Measurements from ENCODE around the gene VIM.

VIM gene

GRCh38 chr10:17238445-17239291 is 10.6 kb downstream of the VIM start:
- in situ Hi-C loops (cut with MboI; ENCODE audit: low pct_unique_long_range_greater_than_20kb, low sequenced_read_pairs, unreplicated experiment): no loop called here
- no peak for DNase-seq (ENCODE audit: low spot score)
- no peak for TF ChIP-seq CTCF (IDR thresholded peaks at IDR 0.05; ENCODE audit: extremely low read depth, insufficient read depth, missing control alignments)

DNA sequence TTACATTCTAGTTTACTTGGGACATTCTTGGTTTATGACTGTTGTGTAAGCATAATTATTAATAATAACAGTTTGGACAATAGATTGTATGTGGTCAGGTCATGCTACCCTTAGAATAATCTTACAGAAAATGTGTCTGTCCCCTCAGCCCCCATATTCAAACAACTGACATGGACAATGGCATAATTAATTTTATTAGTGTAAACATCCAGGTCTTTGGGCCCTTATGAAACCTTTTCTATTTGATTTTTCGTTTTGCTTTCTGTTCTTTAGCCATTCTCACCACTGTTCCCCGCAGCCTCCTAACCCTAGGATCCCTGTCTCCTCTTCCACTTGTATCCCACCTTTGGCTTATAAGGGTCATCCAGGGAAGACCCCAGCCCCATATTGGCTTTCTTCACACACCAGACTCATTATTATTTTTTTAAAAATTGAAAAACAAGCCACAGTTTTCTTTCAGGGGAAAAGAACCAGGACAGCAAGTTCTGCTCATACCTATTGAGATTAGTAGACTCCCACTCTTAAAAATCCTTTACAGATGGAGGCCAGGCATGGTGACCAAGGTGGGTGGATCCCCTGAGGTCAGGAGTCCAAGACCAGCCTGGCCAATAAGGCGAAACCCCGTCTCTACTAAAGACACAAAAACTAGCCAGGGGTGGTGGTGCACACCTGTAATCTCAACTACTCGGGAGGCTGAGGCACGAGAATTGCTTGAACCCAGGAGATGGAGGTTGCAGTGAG is 11.5 kb downstream of the VIM start:
- in situ Hi-C loops (cut with MboI; ENCODE audit: low pct_unique_long_range_greater_than_20kb, low sequenced_read_pairs, unreplicated experiment): no loop called here
- DNase-seq (ENCODE audit: low spot score): no peak
- no peak for TF ChIP-seq CTCF (IDR thresholded peaks at IDR 0.05; ENCODE audit: extremely low read depth, insufficient read depth, missing control alignments)

DNA sequence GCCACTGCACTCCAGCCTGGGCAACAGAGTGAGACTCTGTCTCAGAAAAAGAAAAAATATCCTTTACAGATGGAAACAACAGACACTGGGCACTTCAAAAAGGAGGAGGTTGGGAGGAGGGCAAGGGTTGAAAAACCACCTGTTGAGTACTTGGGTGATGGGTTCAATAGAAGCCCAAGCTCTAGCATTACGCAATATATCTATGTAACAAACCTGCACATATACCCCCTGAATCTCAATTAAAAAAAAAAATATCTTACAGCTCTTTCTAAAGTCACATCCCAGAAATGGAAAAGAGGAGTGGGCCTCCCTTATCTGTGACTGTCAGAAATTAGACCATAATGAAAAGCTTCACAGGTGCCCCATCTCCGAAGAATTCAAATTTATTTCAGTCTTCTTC is 12.1 kb downstream of the VIM start:
- no peak for DNase-seq (ENCODE audit: low spot score)
- in situ Hi-C loops (cut with MboI; ENCODE audit: low pct_unique_long_range_greater_than_20kb, low sequenced_read_pairs, unreplicated experiment): no loop called here
- TF ChIP-seq CTCF (IDR thresholded peaks at IDR 0.05; ENCODE audit: extremely low read depth, insufficient read depth, missing control alignments): no peak

DNA sequence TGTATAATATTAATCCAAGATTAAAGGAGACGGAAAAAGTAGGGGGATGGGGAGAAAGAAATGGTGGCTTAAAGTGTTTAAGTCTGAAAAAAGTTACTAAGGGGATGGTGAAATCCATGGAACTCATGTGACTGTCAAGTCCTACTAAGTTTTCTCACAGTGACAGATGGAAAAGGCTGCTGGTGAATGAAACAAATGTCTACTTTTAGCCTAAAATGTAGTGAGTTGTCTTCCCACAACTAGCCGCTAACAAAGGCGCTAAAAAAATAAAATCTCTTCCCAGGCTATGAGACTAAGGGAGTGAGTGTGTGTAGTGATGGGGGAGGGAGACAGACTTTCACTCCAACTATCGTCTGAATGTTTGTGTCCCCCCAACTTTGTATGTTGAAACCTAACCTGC is 12.6 kb downstream of the VIM start:
- DNase-seq (ENCODE audit: low spot score): no peak
- in situ Hi-C loops (cut with MboI; ENCODE audit: low pct_unique_long_range_greater_than_20kb, low sequenced_read_pairs, unreplicated experiment): no loop called here
- TF ChIP-seq CTCF (IDR thresholded peaks at IDR 0.05; ENCODE audit: extremely low read depth, insufficient read depth, missing control alignments): no peak

GRCh38 chr10:17241611-17242333 is 13.7 kb downstream of the VIM start:
- in situ Hi-C loops (cut with MboI; ENCODE audit: low pct_unique_long_range_greater_than_20kb, low sequenced_read_pairs, unreplicated experiment): no loop called here
- no peak for TF ChIP-seq CTCF (IDR thresholded peaks at IDR 0.05; ENCODE audit: extremely low read depth, insufficient read depth, missing control alignments)
- DNase-seq (ENCODE audit: low spot score): no peak

DNA sequence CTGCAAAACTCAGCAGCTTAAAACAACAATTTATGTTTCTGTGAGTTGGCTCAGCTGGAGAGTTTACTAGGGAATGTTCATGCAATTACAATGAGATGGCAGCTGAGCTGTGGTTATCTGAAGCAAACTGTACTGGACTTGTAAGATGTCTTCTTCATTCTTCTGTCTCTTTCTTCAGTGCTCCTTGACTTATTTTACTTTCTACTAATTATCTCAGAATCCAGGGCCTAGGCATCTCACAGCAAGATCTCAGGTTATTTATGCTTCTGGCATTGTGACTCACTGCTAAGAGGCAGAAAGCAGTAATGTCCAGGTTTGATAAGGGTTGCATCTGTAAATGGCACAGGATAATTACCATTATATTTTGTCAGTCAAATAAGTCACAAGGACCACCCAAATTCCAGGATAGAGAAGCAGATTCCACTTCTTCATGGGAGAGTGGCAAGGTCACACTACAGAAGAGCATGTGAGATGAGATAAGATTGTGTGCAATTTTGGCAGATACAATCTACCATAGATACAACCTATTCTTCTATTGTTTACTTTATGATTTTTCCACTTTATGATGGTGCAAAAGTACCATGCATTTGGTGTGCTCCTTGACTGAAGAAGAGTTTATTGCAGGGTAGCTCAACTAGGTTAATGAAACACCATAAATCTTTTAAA is 16.8 kb downstream of the VIM start:
- DNase-seq (ENCODE audit: low spot score): no peak
- in situ Hi-C loops (cut with MboI; ENCODE audit: low pct_unique_long_range_greater_than_20kb, low sequenced_read_pairs, unreplicated experiment): no loop called here
- no peak for TF ChIP-seq CTCF (IDR thresholded peaks at IDR 0.05; ENCODE audit: extremely low read depth, insufficient read depth, missing control alignments)

Measured in GM13977 (cell line).